RPMI7951 (cell line): ENCODE measurements around the gene WDR7. TPM values are rescaled to one million over a fixed set of nuclear protein-coding genes. Genes with fewer than 3 reads are reported as not detected.

ENCODE experiments used
- DNase-seq: peaks from one replicate; pipeline ENCODE4 v3.0.0-alpha.2; 2012; ENCODE audit warnings: low read depth
- total RNA-seq: library from RNA; depleted of rRNA; stranded (reverse); fragments of >200 nt; shearing (Covaris generic); gene quantifications from 2 replicates; pipeline ENCODE4 v1.2.3, GENCODE V29; 2014; rRNA removed

WDR7 gene
- 6.6 and 7.0 TPM in 2 replicates for total RNA-seq

DNA sequence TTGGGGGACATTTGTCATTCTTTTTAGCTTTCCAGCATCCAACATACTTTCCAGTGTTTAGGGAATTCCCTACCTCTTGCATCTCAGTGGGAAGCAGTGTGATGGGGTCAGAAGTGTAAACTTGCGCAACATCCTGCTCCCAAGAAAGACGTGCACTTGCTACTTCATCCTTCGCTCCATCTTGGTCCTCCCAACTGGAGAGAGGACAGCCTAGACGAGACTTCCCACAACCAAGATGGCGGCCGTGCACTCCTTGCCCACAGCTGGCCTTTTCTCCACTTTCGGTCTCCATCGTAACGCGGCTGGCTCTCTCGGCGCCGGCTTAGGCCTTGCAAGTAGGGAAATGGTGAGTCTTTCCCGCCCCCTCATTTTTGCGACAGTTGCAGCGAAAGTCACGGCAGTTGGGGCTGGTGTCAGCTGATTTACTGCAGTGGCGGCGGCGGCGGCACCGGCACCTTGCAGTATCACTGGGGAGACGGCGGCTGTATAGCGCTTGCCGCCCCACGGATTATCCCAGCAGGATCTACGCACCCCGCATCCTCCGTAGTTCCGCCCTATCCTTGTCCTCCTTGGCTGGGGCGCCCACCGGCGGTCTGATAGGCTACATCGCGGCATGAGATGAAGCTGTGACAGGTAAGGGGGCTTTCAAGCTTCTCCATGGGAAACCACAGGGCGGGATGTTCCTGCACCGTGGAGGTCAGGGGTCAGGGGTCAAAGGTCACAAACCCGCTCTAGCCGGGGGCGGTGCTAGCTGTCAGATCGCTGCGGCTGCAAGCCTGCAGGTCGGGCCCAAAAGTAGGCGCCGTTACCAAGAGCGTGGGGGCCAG lies at the start of gene WDR7:
Gene WDR7, plus strand, starts transcription at position 416 of the 827 bp plus-strand sequence. CDS start 21,157 bp downstream, outside the sequence.
- peak; percentile 97 for DNase-seq

DNA sequence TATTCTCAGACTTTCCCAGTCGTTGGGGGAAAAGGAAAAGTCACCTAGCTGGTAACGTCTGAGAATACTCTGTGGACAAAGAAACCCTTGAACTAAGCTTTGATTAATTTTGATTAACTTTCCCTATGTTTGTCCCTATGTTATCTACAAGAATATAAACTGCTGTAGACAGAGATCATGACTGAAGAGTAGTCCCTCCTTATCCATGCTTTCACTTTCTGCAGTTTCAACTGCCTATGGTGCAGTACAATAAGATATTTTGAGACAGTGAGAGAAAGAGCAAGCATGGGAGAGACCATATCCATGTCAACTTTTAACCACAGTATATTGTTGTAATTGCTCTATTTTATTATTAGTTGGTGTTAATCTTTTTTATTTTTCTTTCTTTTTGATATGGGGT lies 44.5 kb upstream of the WDR7 start:
- no peak for DNase-seq

DNA sequence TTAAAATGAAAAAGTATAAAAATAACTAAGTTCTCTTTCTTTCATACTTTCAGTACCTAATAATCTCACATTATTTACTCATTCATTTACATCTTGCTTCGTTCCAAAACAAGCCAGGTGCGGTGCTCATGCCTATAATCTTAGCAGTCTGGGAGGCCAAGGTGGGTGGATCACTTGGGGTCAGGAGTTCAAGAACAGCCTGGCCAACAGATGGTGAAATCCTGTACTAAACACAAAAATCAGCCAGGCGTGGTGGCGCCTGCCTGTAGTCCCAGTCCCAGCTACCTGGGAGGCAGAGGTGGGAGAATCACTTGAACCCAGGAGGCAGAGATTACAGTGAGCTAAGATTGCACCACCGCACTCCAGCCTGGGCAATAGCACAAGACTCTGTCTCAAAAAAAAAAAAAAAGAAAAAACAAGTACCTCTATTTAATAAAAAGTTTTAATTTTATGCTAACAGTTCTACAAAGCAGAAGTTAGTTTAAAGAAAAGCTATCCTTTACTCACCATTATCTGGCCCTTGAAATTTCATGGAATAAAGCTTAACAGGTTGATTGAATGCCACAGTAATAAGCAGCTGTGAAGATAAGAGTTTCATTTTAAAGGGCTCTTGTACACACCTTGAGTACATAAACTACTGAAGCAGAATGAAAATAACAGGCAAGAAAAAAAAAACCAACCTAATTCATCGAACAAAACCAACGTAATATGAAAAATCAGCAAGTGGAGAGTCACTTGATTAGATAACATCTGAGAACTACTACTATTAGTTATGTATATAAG lies 35.2 kb upstream of the WDR7 start:
- no peak for DNase-seq

DNA sequence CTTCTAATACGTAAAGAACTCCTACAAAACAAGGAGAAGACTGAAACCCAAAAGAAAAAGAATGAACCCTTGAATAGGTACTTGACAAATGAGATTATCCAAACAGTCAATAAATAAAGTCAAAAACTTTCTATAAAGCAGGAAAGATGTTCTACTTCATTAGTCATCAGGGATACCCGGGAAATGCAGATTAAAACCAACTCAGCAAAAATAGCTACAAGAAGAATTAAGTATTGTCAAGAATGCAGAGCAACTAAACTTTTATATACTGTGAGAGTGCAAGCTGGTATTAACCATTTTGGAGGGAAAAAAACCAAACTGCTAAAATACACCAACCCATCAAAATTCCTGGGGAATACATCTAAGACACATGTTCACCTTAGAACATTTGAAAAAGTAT lies 23.2 kb upstream of the WDR7 start:
- DNase-seq: no peak

DNA sequence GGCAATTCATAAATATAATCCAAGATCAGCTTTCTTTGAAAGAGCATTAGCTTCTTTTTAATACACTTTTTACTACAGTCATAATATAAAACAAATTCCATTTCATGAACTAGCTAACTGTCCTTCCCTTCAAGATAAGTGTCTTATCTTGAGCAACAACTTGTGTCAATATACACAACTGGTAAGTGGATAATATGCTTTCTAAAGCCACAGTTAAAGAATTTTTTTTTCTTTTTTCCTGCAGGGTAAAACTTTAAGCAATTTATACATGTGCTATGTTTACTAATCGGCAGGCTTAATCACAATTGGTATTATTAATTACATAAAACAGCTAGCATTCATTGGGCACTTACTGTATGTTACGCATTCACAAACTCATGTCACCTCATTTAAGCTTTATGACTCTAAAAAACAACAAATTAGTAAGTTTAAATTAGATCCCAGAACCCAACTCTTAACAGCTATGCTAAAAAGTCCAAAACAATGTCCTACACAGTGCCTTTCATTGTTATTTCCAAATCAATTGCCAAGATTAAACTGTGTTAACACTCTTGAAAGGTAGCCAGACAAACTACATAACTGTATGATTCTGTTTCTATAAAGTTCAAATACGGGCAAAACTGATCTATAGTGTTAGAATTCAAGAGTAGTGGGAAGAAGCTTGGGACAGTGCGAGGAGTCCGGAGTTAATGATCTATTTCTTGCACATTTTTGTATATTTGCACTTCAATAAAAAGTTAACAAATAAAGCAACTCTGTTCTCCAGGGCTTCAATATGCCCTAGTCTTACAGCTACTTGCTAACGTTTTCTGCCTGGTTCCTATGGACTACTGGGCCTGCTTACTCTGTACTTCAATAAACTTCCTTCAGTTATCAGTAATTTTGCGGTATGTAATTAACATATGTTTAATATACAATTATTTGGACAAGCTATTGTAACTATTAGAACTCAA lies 18.8 kb upstream of the WDR7 start:
- DNase-seq: no peak

DNA sequence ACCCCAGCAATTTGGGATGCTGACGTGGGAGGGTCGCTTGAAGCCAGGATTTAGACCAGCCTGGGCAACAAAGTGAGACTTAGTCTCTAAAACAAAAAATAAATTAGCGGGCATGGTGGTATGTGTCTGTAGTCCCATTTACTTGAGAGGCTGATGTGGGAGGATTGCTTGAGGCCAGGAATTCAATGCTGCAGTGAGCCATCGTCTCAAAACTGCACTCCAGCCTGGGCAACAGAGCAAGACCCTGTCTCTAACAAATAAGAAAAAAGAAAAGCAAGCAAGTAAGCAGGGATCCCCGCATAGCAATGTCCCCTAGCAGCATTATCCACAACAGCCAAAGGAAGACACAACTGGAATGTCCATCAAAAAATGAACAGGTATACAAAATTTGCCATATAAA lies 16.2 kb upstream of the WDR7 start:
- DNase-seq: no peak

DNA sequence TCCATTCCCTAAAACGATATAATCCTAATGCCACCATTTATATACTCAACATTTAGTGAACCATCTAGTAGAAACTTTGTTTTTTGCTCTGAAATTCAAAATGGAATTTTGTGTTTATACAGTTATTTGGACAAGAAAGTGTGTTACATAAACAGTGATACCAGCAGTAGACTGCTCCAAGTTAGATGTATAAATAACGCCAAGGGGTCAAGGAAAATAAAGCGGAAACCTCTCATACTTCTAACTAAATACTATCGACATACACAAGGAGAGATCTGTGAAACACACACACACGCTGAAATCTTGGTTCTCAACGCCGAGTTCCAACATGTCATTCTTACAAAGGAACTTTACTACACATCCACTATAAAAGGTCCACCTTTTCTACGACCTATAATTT lies 14.0 kb upstream of the WDR7 start:
- DNase-seq: no peak

DNA sequence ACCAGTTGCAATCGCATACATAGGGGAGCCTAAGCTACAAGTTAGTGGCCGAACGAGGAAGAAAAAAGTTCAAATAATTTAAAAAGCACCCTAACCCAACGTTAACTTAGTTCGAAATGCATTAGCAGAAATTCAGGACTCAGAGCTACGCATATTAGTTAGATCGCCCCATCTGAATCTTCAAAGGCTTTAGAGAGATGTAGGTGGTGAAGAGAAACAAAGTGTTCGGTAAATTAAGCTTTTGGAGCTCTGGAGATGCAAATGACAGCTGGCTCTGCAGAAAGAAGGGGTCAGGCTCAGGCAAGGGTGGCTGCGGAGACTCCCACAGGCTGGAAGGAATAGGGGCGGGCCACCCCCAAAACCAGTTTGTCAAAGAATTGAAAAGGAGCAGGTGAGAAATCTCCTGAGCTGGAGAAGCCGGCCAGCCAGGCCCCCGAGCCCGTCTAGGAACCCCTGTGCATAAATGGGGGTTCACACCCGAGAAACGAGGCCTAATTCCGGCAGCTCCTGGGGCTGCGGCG lies 13.4 kb upstream of the WDR7 start:
- DNase-seq: no peak

DNA sequence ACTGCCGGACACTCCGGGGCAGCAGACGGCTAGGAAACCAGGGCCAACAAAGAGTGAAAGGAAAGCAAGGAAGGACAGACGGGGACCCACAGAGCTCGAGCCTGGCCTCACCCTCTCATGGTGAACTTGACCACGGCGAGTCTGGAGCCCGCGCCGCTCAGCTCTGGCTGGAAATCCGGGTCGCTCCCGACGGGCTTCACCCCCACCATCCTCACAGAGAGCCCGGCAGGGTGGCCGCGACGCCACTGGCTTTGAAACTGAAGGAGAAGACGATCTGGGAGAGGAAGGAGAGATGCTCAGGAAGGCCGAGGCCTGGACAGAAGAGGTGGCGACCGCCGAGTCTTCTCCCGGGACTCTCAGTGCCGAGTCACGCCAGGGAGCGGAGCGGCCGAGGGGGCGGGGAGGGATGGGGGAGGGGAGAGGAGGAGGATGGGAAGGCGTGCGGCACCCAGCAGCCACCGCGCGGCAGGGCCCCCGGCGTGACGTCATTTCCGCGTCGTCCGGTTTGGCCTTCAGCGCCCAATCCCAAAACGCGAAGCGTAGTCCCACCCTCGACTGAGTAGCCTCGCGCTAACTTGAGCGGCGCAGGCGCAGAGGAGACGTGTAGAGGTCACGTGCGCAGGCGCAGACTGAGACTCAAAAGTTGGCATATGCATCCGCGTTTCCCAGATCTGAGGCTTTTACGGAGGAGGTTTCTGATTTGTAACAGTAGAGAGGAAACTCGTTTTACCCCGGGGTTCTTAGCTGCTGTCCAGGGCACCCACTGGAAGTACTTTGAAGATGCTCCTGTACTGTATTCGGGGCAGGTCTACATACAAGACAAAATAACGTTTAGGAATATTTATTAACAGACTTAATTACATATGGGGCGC lies 12.7 kb upstream of the WDR7 start, which contains the start of gene TXNL1:
Gene TXNL1, minus strand, starts transcription at position 361 of the 872 bp plus-strand sequence. Its CDS starts 152 bp downstream, at position 209.
- peak; percentile 97 for DNase-seq

DNA sequence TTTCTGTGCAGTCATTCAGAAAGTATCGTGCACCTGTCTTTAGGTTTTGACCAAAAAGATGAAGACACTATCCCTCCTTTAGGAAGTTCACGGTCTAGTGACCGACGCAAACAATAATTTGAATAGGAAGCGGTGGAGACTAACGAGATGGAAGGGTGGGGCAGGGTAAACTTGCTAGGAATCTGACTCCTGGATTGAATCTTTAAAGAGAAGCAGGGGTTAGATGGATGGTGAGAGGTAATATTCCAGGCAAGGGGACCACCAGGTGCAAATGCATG lies 12.1 kb upstream of the WDR7 start:
- DNase-seq: peak; percentile 24

DNA sequence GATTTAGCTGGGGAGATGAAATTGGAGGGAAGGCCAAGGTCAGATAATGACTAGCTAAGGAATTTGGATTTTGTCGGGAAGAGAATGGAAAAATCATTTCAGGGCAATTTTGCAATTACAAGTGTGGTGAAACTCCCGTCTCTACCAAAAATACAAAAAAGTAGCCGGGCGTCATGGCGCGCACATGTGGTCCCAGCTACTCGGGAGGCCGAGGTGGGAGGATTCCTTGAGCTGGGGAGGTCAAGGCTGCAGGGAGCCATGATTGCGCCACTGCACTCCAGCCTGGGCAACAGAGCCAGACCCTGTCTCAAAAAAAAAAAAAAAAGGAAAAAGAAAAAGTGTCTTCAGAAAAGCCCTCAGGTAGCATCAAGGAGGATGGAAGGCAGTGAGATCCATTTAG lies 11.6 kb upstream of the WDR7 start:
- DNase-seq: no peak

DNA sequence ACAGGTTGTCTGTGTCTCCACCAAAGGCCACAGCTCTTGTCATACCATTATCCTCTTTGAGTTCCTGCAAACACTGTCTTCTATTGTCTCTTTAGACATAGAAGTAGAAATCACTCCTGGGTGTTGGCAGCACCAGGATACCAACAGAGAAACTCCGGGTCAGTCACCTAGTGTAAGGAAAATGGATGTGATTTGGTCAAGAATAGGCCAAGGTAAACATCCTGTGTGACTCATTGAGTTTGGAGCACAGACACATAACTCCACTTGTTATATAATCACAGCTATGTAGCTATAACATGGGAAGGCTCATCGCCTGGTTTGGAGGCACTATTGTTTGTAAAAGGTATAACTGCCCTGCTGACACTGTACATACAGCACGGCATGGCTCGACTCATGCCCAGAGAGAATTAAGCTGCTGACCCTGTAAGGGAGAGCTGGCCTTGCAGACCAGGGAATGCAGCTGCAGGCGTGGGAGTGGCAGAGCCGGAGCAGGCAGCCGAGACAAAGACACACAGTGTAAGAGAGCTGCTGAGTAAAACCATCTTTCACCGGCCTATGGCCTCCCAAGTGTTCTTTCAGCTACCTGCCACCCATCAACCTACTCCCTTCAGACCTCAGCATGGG lies 9.3 kb upstream of the WDR7 start:
- DNase-seq: peak; percentile 65

DNA sequence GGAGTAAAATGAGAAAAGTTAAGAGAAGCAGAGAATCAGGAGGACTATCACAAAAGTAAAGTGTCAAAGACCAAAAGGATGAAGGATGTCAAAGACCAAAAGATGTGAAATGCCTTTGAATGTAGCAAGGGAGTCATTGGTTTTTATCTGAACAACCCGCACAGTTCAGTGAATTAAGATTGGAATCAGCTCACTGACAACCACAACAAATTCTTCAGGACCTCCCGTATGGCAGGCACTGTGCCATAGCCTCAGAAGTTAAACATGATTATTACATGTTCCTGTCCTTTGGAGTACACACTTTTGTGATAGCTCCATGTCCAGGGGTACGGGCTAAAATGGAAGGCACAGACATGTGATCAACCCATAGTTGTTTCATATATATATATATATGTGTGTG lies 7.8 kb upstream of the WDR7 start:
- DNase-seq: no peak

DNA sequence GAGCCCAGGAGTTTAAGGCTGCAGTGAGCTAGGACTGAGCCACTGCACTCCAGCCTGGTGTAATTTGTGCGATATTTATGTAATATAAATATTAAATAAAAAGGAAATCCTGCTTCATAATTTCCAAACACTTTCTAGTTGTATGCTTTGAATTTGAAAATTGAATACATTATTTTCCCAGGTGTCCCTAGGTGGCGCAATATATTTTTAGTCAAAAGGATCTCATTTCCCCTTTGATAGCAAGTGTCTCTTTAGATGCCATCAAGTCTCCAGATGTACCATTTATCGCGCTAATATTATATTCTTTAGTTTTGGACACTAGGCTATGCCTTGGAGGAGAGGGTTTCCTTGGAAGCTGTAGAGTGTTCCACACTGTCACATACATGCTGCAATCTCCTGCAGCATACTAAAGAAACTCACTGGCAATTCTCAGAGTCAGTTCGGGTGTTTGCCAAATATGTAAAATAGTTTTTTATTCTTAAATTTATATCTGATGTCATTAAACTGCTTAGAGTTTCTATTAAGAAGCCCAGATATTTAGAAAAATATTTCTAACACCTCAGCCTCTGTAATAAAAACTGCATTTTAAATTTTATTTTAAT lies 5.6 kb upstream of the WDR7 start:
- no peak for DNase-seq

DNA sequence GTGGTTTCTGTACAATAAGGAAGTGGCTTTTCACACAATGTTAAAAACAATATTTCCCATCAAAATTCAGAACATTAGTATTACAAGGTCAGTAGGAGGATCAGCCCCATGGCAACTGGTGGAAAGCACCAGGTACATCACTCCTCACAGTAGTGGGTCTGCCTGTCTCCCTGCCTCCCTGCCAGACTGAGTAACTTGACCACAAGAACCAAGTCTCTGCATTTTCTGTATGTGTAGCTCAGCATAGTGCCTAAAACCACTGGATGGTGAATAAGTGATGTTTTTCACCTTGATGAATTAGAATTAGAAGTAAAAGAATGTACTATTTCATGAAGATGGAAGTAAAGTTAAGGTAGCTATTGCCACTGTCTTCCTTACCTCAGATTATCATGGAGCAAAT lies 4.1 kb upstream of the WDR7 start:
- no peak for DNase-seq

DNA sequence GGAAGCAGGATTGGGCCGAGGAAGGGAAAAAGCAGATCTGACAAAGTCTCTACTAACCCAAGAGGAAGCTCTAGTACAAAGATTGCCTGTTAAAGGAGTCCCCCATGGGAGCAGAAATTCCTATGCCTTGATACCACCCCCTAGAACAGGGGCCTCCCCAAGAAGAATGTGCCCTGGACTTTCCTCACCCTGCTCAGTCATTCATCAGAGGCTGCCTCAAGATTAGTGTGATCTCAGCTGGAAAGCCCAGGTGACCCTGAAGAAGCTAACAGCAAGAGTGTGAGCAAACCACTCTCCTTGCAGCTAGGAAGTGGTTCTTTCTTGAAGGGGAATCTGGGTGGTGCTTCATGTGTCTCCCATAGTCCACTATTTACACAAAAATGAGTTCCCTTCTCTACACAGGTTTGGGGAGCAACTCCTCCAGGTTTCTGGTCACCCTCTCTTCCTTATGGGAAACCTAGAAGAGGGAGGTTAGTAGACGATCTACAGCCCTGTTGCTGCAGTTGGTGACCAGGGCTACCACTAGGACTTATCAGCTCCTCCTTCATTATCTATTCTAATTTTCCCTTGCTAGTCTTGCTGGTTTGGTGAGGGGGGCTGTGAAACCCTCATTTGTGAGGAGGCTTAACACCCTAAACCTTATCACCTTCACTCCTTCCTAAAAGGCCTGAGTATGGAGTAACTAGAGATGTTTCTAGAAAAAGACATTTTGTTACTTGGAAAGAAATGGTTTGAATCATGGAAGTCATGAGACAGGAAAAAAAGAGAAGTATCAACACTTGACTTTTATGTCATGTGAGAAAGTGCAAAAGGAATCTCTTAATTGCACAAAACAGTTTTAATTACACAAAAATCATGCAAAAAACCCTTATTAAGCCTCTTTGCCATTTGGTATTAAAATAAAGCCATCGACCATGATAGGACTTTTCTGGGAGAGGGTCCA lies 2.9 kb upstream of the WDR7 start:
- DNase-seq: no peak

DNA sequence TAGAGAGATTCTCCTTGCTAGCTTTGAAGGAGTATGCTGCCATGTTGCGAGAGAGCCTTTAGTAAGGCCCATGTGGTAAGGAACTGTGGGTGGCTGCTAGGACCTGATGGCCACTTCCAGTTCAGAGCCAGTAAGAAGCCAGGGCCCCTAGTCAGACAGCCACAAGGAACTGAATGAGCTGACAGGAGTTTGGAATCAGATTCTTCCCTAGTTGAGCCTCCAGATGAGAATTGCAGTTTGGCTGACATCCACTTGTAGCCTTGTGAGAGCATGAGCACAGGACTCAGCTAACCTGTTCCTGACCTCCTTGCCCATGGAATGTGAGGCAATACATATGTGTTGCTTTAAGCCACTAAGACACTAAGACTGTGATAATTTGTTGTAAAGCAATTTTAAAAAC lies 1.2 kb upstream of the WDR7 start:
- DNase-seq: no peak

DNA sequence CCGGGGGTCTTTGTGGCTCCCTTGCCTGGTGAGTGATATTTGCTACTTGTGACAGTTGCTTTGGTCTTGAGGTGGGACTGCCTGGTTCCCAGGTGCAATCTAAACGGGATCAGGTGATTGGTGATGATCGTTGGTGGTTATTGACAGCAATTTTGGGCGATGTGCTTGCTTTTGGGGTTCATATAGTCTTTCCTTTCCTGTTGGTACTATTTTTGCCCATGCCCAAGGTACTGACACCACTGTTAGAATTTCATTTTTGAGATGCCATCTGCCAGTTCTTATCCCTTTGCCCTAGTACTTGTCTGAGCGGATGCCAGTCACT lies 573 bp downstream of the WDR7 start:
- DNase-seq: no peak

DNA sequence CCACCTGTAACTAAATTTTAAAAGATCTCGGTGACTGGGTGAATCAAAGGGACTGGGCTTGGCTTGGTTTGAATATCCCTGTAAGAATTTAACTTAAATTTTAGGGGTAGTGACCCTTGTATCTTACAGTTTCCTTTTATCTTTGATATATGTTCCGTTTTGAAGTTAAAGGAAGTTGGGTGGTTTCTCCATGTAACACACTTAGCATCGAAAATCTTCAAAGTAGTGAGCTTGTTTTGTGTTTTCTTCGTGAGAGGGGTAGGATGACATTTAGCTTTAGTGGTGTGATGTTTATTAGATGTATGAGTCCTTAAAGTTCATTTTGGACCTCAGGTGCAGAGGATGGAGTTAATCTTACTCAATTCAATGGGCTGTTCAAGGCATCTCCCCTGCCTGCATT lies 1.6 kb downstream of the WDR7 start:
- no peak for DNase-seq
